Measurements from ENCODE around the gene FYB1.
A peak's percentile ranks its signal among the peaks of the same experiment; 100 is the strongest.

FYB1 gene

GRCh38 chr5:39203951-39204350, 15.4 kb downstream of the FYB1 start:
- no peak overlapping the region; a peak in 1 of 22 replicates for H3K9ac ChIP-seq

GRCh38 chr5:39203275-39203922, 16.0 kb downstream of the FYB1 start:
- H3K27ac ChIP-seq = peak overlapping the region in 2 of 11 experiments; percentile 2 to 3; a peak in 3 of 22 replicates
- peaks cover 0 to 100% (median 0%) of the 10 kb centered on the region in 11 experiments; a peak in 6 of 22 replicates for H4K20me1 ChIP-seq
- H3K9ac ChIP-seq = peak overlapping the region in 2 of 11 experiments; percentile 20 to 42; a peak in 2 of 22 replicates
- H3K9me3 ChIP-seq (replicated peaks in 1 of 11) = peaks cover 0 to 6% (median 0%) of the 10 kb centered on the region in 11 experiments; a peak in 1 of 22 replicates
- no peaks in the 10 kb centered on the region for H3K27me3 ChIP-seq
- H3K4me2 ChIP-seq = peak overlapping the region in 4 of 11 experiments; percentile 23 to 83 (median 72); a peak in 7 of 22 replicates
- peaks cover 0 to 58% (median 0%) of the 10 kb centered on the region in 11 experiments; a peak in 6 of 22 replicates for H3K36me3 ChIP-seq
- H3K4me1 ChIP-seq = peaks cover 0 to 85% (median 2%) of the 10 kb centered on the region in 10 experiments; a peak in 7 of 20 replicates
- TF ChIP-seq Cebpa-rat (IDR thresholded peaks at IDR 0.05) = no peak
- peak overlapping the region in 2 of 10 experiments; percentile 18 to 19; a peak in 3 of 20 replicates for H3K4me3 ChIP-seq

More at GRCh38 chr5:39203951-39204350, 15.4 kb downstream of the FYB1 start:
- Histone ChIP-seq H3K4me2 (peak overlapping the region in 3 of 11 experiments; percentile 64 to 83 (median 81); a peak in 5 of 22 replicates), H3K4me3 (no peak overlapping the region), H3K9me3 (replicated peaks in 1 of 11) (peaks cover 0 to 6% (median 0%) of the 10 kb centered on the region in 11 experiments; a peak in 1 of 22 replicates), H3K27ac (peak overlapping the region in 2 of 11 experiments; percentile 2 to 3; a peak in 3 of 22 replicates), H4K20me1 (peaks cover 0 to 100% (median 0%) of the 10 kb centered on the region in 11 experiments; a peak in 6 of 22 replicates), H3K27me3 (no peaks in the 10 kb centered on the region), H3K36me3 (peaks cover 0 to 64% (median 0%) of the 10 kb centered on the region in 11 experiments; a peak in 6 of 22 replicates), H3K4me1 (peaks cover 0 to 86% (median 2%) of the 10 kb centered on the region in 10 experiments; a peak in 7 of 20 replicates)
- no peak for TF ChIP-seq Cebpa-rat (IDR thresholded peaks at IDR 0.05)

- Histone ChIP-seq H3K4me1 (peaks cover 0 to 87% (median 2%) of the 10 kb centered on the region in 10 experiments; a peak in 7 of 20 replicates), H3K4me3 (peak overlapping the region in 1 of 10 experiments; percentile 18; a peak in 1 of 20 replicates), H3K36me3 (peaks cover 0 to 59% (median 0%) of the 10 kb centered on the region in 11 experiments; a peak in 6 of 22 replicates), H3K4me2 (peak overlapping the region in 4 of 11 experiments; percentile 23 to 83 (median 72); a peak in 6 of 22 replicates), H3K9ac (no peak overlapping the region), H3K9me3 (replicated peaks in 1 of 11) (peaks cover 0 to 6% (median 0%) of the 10 kb centered on the region in 11 experiments; a peak in 1 of 22 replicates), H3K27me3 (no peaks in the 10 kb centered on the region), H4K20me1 (peaks cover 0 to 100% (median 0%) of the 10 kb centered on the region in 11 experiments; a peak in 6 of 22 replicates), H3K27ac (peak overlapping the region in 2 of 11 experiments; percentile 2 to 3; a peak in 3 of 22 replicates)
- TF ChIP-seq Cebpa-rat (IDR thresholded peaks at IDR 0.05) = no peak
Observed at GRCh38 chr5:39202597-39203274, 16.6 kb downstream of the FYB1 start.

GRCh38 chr5:39201781-39202596, 17.4 kb downstream of the FYB1 start:
- Histone ChIP-seq H3K4me3 (no peak overlapping the region), H3K4me2 (peak overlapping the region in 3 of 11 experiments; percentile 64 to 83 (median 81); a peak in 6 of 22 replicates), H3K36me3 (peaks cover 0 to 59% (median 0%) of the 10 kb centered on the region in 11 experiments; a peak in 6 of 22 replicates), H4K20me1 (peaks cover 0 to 100% (median 0%) of the 10 kb centered on the region in 11 experiments; a peak in 6 of 22 replicates), H3K27me3 (no peaks in the 10 kb centered on the region), H3K27ac (peak overlapping the region in 2 of 11 experiments; percentile 2 to 28; a peak in 2 of 22 replicates), H3K4me1 (peaks cover 0 to 93% (median 2%) of the 10 kb centered on the region in 10 experiments; a peak in 7 of 20 replicates), H3K9me3 (replicated peaks in 1 of 11) (peaks cover 0 to 6% (median 0%) of the 10 kb centered on the region in 11 experiments; a peak in 1 of 22 replicates), H3K9ac (no peak overlapping the region)
- TF ChIP-seq Cebpa-rat (IDR thresholded peaks at IDR 0.05) = no peak

DNA sequence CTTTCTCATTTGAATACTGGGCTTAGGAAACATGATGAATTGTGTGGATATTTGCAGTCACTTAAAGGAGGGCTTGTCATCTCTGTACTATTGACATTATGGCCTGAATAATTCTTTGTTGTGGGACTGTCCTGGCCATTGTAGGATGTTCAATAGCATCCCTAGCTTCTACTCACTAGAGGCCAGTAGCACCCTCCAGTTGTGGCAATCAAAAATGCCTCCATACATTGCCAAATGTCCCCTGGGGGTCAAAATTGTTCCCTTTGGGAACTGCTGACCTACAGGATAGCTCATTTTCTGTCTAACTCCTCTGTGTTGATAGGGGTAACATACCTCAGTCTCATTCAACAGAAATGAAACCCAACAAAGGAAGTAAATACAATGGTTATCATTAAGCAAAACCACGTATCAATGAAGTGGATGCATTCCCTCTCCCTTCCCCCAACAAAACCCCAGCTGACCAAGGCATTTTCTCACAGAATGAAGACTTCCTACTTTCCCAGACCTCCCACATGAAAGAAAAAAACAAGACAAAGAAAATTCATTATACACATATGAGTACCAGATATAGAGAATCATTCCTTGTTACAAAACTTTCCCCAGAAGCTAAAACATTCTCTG, 18.1 kb downstream of the FYB1 start:
- Histone ChIP-seq H3K9ac (peak overlapping the region in 1 of 11 experiments; percentile 15; a peak in 1 of 22 replicates), H3K36me3 (peaks cover 0 to 59% (median 0%) of the 10 kb centered on the region in 11 experiments; a peak in 6 of 22 replicates), H3K27me3 (no peaks in the 10 kb centered on the region), H4K20me1 (peaks cover 0 to 100% (median 0%) of the 10 kb centered on the region in 11 experiments; a peak in 6 of 22 replicates), H3K4me2 (peak overlapping the region in 3 of 11 experiments; percentile 64 to 83 (median 81); a peak in 6 of 22 replicates), H3K4me3 (no peak overlapping the region), H3K9me3 (replicated peaks in 1 of 11) (peaks cover 0 to 6% (median 0%) of the 10 kb centered on the region in 11 experiments; a peak in 1 of 22 replicates), H3K27ac (peak overlapping the region in 1 of 11 experiments; percentile 28; a peak in 1 of 22 replicates), H3K4me1 (peaks cover 0 to 97% (median 2%) of the 10 kb centered on the region in 10 experiments; a peak in 7 of 20 replicates)
- no peak for TF ChIP-seq Cebpa-rat (IDR thresholded peaks at IDR 0.05)

- Histone ChIP-seq H3K27me3 (no peaks in the 10 kb centered on the region), H3K9me3 (replicated peaks in 1 of 11) (peaks cover 0 to 6% (median 0%) of the 10 kb centered on the region in 11 experiments; a peak in 1 of 22 replicates), H3K4me2 (peak overlapping the region in 2 of 11 experiments; percentile 81 to 83; a peak in 4 of 22 replicates), H3K36me3 (peaks cover 0 to 71% (median 0%) of the 10 kb centered on the region in 11 experiments; a peak in 6 of 22 replicates), H3K27ac (no peak overlapping the region), H3K4me3 (no peak overlapping the region), H3K9ac (peak overlapping the region in 1 of 11 experiments; percentile 49; a peak in 1 of 22 replicates), H4K20me1 (peaks cover 0 to 100% (median 0%) of the 10 kb centered on the region in 11 experiments; a peak in 6 of 22 replicates), H3K4me1 (peaks cover 0 to 97% (median 3%) of the 10 kb centered on the region in 10 experiments; a peak in 15 of 20 replicates)
- no peak for TF ChIP-seq Cebpa-rat (IDR thresholded peaks at IDR 0.05)
Observed at GRCh38 chr5:39200081-39200480, 19.3 kb downstream of the FYB1 start.

GRCh38 chr5:39199335-39199734, 20.0 kb downstream of the FYB1 start:
- no peaks in the 10 kb centered on the region for H3K27me3 ChIP-seq
- H3K9me3 ChIP-seq (replicated peaks in 1 of 11) = peaks cover 0 to 6% (median 0%) of the 10 kb centered on the region in 11 experiments; a peak in 1 of 22 replicates
- peak overlapping the region in 2 of 11 experiments; percentile 81 to 83; a peak in 1 of 22 replicates for H3K4me2 ChIP-seq
- peaks cover 7 to 97% (median 11%) of the 10 kb centered on the region in 10 experiments for H3K4me1 ChIP-seq
- H3K36me3 ChIP-seq = peaks cover 0 to 79% (median 0%) of the 10 kb centered on the region in 11 experiments; a peak in 6 of 22 replicates
- H3K9ac ChIP-seq = peak overlapping the region in 1 of 11 experiments; percentile 49; a peak in 1 of 22 replicates
- no peak overlapping the region for H3K4me3 ChIP-seq
- no peak overlapping the region for H3K27ac ChIP-seq
- peaks cover 0 to 100% (median 0%) of the 10 kb centered on the region in 11 experiments; a peak in 6 of 22 replicates for H4K20me1 ChIP-seq
- no peak for TF ChIP-seq Cebpa-rat (IDR thresholded peaks at IDR 0.05)

Measured in BLaER1 treated with 17β-estradiol and CSF1 and Interleukin-3, amounts not matched to agents 10 nM and 100 nM (cell line).